Measurements from ENCODE around the gene NRIP1.

Gene NRIP1

DNA sequence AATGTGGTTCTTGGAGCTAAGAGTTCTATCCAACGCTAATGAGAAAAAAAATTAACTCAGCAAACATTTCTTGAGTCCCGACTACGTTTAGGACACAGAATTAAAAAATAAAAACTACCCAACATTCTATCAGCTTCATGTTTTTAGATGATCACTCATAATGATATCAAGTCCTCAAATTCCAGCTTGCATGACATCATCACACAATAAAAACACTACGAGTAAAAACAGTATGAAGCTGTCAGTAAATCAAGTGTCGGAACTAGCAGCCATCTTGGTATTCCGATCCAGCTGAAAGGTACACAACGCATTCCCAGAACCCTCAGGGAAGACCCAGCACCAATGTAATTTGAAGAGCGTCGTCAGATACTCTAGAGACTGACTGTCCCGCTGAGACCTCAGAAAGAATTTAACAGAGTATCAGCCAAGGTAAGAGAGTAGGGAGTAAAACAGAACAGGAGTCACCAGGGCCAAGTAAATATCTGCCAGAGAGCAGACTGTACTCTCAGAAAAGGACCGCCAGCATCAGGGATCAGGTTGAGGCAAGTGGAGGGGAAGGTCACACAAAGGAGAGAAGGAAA is 57.0 kb downstream of the NRIP1 start:
- DNase-seq (ENCODE audit: low read depth, low spot score): no peak

DNA sequence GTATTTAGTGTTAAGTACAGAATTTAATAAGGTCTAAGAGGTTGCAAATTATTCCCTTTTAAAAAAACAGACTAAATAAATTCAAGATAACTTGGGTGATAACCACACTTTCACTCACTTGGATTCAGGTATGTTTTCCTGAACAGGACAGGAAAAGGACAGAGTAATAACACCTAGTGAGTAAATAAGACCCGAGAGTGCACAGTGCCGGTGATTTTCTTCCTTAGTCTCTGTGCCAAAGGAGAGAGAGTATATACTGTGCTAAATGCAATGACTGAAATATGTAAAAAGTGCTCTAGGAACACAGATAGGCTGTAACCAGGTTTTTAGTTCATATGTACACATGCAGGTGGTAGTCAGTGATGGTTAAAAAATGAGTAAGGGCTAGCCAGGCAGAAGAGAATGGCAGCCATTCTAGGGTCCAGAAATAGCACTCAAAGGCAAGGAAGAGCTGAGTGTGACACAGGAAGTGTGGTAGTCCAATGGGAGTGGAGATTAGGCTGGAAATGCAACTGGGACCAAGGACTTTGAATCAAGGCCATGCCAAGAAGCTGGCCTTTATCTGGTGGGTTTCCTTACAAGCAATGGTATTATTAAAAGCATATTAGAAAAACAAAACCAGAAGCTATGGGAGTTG is 58.1 kb downstream of the NRIP1 start:
- no peak for DNase-seq (ENCODE audit: low read depth, low spot score)

DNA sequence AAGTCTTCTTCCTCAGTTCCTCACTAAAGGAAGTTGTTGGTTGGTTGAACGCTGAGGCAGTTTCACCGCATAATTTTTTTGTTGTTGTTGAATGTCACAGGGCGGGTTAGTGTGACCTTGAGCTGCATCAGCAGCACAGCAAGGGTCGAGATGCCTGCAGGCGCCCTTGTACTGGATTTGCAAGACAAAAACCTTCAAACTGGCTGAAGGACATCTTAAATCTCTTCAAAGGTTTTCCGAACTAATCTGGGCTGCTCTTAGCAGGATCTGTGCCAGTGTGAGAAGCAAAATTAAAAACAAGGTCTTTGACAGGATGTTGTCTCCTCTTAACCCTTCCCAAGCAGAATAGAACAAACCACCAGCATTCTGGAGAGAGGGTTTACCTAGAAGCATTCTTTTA is 59.4 kb downstream of the NRIP1 start:
- DNase-seq (ENCODE audit: low read depth, low spot score): no peak

DNA sequence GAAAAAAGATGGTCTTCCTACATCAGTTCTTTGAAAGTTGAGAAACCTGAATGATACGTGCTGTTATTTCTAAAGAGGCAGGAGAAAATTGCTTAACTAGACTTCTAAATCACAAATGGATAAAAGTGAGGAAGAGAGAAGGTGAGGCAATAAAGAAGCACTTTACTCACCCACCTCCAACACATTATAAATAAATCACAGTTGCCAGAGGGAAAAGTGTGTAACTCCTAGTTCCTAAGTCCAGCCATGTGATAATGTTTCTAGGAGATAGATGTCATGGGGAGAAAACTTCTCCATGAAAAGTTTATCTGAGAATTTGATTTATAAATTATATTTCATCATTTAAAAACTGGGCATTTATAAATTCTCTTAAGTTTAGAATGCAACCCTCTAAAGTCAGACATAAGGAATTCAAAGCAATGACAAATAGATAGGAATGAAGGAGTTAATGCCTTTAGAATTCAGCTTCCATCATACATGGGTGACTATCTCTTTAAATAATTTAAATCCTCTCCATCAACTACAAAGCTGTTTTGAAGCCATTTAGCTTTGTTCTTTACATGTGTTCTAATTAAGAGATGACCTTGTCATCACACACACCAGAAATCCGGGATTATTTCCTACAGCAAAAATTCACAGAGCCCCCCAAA is 60.0 kb downstream of the NRIP1 start:
- no peak for DNase-seq (ENCODE audit: low read depth, low spot score)

DNA sequence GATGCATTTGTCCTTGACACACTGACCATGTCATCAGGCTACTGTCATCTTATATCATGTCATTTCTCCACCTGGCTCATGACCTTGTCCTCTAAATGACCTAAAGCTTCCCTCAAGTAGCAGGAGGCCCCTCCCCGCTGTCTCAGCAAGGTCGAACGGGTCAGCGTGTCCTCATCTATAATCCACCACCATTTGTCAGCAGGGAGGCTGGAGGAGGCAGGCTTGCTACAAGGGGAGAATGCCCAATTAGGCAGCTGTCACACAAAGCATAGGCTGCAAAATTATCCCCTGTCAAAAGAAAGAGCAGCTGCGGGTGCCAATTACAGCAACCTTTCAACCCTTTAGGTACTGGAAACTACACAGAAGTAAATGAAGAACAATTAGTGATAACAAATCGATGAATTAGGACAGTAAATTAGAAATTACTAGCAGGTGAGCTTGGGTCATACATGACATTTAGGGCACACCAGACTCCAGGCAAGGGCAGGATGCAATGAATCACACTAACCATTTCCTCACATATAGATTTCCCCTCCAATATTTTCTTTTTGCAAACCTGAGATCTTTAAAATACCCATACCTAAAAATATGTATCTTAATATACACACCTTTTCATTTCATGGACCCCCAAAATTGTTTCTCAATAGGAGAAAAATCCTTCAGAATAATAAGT is 61.2 kb downstream of the NRIP1 start:
- no peak for DNase-seq (ENCODE audit: low read depth, low spot score)

DNA sequence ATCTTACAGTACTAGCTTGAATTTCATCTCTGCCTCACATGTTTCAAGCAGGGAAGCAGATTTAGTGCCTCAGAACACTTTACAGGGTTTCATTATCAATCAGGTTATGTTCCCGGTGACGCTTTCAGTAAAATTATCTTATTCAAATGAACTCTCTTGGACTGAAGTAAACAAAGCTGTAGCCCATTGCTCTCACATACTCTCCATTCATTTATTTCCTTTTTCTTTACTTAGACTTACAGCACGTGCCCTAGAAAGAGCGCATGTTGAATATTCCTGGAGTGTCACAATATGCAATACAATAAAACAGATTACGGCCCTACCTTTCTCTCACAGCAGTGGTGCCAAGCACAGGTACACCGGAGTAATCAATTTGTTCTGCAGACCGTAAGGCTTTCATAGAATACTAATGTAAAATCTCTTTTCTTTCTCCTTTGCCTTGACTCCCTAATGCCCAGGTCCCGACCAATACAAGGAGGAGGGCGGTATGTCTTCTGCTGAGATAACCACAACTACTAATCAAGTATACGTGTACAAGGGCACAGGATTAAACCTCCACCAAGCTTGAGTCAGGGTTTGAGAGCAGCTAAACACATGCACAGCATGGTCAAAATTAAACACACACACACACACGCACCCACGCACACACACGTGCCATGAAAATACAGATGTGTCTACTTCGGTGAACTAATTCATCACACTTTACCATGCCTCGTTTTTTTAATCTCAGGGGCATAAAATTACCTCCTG is 62.8 kb downstream of the NRIP1 start:
- no peak for DNase-seq (ENCODE audit: low read depth, low spot score)

DNA sequence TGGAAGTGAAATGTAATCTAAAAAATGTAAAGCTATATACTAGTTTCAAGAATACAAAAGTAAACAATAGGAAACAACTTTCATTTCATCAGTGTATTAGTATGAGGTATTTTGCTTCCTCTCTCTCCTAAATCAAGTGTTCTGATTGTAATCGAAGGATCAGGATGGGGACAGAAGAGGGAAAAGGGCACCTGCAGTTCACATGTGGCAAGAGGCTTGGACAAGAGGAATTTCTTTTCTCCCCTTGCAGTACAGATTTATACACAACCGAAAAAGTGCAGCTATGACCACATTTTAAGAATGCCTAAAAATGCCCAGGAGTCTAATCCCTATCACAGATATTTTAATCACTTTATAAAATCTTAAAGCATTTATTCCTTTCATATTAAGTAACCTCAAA is 63.7 kb downstream of the NRIP1 start:
- no peak for DNase-seq (ENCODE audit: low read depth, low spot score)

DNA sequence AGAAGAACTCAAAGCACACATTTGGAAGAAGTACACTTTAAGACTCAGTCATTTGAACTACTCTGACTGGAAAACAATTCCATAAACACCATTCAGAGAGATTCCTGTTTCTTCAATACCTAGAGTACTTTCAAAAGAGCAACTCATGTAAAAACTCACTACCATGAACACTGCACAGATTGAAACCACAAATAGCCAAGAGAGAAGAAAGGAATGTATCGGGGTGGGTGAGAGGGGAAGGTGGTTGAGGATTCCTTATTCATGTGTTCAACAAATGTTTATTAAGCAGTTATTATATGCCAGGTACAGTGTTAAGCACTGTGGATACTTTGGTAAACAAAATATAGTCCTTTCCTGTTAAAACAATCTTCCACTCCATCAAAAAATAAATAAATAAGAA is 64.7 kb downstream of the NRIP1 start:
- DNase-seq (ENCODE audit: low read depth, low spot score): peak; percentile 86

DNA sequence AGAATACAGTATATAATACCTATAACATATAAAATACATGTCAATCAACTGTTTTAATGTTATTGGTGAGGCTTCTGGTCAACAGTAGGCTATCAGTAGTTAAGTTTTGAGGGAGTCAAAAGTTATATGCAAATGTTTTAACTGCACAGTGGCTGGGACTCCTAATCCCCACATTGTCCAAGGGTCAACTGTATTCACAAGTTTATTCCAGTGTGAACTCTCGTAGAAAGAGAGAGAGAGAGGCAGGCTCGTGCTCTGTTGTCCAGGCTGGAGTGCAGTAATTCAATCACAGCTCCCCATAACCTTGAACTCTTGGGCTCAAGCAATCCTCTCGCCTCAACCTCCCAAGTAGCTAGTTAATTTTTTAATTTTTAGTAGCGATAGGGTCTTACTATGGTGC is 66.0 kb downstream of the NRIP1 start:
- no peak for DNase-seq (ENCODE audit: low read depth, low spot score)

DNA sequence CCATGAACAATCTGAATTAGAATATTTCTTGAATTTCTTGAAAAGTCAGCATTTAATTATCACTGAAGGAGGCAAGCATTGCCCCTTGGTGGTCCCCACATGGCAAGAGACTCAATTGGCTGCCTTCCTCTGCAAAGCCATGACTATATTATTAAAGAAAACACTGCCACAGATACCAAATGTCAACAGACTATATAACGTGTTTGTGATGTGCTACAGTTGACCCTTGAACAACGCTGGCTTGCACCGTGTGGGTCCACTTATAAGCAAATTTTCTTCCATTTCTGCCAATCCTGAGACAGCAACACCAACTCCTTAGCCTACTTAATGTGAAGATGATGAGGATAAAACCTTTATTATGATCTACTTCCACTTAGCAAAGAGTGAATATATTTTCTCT is 66.5 kb downstream of the NRIP1 start:
- DNase-seq (ENCODE audit: low read depth, low spot score): no peak

DNA sequence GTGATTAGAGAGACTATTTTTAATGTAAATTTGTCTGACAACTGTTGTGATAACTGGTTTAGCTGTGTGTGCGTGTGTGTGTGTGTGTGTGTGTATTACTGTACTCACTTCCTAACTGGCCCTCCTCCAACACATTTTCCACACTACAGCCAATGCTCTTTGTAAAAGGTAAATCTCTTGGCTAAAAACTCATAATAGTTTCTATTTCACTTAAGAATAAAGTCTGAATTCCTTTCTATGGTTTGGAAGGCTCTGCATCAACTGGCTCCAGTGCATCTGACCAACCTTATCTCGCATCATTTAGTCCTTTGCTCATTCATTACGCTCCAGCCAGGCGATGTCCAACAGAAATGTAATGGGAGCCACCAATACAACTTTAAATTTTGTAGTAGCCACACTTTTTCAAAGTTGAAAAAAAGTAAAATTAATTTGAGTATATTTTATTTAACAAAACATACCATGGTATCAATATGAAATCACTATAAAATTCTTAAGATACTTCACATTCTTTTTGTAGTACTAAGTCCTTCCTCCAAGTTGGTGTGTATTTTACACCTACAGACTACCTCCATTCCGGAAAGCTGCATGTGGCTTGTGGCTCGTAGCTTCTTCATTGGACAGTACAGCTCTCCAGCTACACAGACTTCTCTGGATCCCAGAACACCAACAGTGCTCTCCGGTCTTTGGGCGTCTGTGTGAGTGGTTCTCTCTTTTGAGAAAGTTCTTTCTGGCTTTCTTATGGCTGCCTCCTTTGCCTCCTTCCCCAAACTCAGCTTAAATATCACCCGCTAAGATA is 68.9 kb downstream of the NRIP1 start:
- DNase-seq (ENCODE audit: low read depth, low spot score): peak; percentile 85

DNA sequence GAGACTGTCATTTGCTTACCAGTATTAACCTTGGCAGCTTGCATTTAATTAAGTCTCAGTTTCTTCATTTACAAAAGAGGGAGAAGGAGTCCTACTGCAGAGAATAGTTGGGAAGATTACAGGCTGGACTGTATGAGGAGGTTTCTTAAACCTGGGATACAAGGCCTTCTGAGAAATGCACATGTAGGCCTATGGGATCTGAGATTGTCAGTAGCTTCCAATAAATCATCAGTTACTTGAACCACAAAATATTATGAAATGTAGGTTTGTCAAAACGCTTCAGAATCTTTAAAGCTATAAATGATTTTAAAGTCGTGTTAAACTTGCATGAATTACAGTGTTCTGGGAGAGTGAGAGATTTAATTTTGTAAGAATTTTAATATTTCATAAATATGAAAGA is 69.6 kb downstream of the NRIP1 start:
- no peak for DNase-seq (ENCODE audit: low read depth, low spot score)

DNA sequence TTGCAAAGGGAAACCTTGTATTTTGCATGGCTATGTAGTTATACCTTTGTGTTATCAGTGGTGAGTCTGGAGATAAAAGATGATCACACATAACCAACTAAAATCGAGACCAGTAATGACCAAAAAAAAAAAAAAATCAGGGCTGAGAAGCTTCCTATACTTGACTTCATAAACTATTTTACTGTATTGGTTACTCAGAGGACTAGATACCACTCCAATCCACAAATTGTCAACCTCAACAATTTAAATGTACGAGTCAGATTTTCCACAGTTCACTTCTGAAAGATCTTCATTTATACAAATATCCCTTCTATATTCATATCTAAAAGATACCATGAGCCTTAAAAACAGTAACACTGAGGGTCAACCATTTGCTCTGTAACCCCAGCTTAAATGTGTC is 71.7 kb downstream of the NRIP1 start:
- no peak for DNase-seq (ENCODE audit: low read depth, low spot score)

DNA sequence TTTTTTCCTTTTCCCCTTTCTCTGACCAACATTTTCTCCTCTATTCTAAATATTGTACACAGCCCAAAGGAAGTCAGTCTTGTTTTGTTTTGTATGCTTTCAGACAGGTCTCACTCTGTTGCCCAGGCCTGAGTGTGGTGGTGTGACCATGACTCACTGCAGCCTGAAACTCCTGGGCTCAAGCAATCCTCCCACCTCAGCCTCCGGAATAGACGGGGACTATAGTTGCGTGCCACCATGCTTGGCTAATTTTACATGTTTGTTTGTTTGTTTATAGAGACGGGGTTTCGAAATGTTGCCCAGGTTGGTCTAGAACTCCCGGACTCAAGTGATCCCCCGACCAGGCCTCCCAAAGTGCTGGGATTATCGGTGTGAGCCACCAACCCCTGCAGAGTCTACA is 72.8 kb downstream of the NRIP1 start:
- no peak for DNase-seq (ENCODE audit: low read depth, low spot score)

DNA sequence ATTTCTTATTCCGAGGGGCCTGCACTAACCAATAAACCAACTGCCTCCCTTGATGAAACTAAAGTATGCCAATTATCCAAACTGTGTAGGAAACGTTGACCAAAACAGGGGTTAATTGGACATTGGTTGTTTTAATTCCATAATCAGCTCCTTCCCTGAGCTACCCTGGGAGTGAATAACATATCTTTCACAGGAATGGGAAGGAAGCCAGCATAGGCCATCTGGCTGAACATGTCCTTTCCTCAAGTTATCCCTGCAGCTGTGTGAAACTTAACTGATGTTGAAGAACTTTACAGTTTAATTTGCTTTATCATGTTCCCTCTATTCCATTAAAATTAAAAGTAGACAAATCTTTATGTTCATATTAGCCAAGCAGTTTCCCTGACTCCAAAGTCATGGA is 75.4 kb downstream of the NRIP1 start:
- DNase-seq (ENCODE audit: low read depth, low spot score): no peak

DNA sequence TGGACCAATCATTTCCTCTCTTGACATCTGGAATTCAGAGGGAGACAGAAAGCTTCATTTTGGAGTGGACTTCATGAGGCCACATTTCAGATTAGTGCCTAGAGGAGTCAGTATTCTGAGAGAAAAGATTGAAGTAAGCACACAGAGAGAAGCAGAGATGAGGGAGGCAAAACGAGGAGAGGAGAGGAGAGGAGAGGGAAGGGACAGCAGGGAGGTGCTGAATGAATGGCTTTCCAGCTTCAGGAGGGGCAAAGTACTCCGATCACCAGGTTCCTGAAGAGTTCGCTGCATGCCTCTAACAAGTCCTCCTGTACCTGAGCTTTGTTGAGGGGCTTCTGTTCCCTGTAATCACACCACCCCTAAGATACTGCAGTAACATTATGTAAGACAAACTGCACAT is 76.0 kb downstream of the NRIP1 start:
- no peak for DNase-seq (ENCODE audit: low read depth, low spot score)

DNA sequence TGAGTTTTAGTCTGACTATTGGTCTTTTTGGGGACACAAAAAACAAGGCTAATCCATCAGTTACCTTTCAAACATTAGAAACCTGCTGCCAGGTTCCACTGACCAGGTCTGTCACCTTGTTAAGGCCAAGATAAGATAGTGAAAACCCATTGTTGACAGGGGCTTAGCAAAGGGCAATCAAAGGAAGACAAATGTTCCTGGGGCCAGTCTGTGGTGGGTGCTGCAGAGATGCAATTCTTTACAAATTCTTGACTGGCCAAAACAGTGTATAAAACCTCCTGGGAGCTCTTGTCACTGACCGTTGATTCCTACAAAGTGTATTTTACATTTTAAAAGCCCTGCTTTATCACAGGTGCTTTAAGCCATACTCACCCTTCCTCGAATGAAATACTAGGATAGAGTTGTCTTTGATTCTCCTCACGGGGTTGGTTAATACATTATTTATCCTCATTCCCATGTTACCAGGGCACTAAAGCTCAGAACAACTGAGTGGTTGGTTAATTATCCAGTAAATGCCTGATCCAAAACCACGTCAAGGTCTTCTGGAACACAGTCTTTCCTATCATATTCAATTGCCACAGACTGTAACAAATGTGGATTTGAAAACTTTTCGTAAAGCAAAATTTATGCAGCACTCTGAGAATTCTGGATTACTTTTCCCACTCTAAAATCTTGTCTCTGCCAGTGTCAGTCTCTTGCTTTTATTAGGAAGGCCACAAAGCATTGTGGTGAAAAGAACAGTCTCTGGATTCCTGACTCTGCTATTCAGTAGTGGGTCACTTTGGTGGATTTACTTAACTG is 77.2 kb downstream of the NRIP1 start:
- peak; percentile 50 for DNase-seq (ENCODE audit: low read depth, low spot score)

DNA sequence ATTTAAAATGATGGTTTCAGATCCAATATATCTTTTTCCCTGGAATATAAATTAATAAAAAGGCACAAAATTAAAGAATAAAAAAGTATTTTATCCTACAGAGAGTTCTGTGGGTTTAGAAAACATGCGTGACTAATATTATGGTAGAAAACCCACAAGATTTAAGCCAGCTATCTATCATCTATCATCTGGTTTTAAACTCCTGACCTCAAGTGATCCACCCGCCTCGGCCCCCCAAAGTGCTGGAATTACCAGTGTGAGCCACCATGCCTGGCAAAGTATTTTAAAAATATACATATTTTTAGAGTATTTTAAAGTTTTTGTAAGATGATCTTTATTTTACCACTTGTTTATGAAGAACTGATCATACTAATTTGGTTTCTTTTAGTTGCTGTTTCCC is 79.5 kb downstream of the NRIP1 start:
- DNase-seq (ENCODE audit: low read depth, low spot score): no peak

DNA sequence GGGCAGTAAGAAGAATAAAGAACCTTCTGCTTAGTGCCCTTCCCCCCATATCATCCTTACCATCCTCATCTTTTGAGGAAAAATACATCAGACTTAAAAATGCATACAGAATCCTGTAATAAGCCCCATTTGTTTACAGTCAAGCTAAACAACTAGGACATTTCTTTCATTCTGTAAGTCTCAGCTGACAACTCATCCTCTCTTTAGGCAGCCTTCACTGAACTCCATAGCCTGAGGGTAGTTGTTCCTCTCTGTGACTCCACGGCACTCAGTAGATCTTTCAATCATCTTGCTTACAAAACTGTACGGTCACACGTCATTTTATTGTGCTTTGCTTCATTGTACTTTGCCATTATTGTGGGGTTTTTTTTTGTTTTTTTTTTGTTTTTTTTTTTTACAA is 82.5 kb downstream of the NRIP1 start:
- DNase-seq (ENCODE audit: low read depth, low spot score): no peak

DNA sequence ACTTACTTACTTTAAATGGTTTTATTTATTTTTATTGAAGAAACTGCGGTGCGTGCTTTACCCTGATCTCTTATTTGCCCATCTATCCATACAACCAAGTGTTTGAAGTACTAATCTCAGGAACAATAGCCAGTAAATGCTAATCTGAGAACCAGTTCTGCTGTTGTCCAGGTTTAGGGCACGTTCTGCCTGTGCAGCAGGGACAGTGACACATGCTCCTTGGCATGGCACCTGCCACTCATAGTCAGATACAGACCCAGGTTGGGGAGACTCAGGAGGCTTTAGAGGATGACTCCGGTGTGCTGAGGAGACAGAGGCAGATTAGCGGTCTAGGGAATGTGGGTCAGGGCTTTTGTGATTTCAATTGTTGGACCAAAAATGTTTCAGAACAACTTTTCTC is 83.6 kb downstream of the NRIP1 start:
- no peak for DNase-seq (ENCODE audit: low read depth, low spot score)

DNA sequence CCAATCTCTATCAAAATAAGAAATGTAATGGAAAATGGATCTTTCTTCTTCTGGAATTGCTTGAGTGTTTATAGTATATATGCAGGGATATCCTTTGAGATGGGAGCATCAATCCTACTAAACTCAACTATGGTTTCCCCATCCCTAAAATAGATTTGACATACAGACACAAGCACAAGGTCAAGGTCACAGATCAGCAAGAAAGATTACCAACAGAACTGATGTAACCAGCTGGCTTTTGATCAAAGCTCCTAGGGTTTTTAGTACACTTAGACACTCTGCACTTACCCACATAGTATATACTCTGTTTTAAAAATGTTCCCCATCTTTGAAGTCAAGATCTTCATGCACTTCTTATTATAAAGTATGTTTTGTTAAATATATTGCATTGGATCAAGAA is 85.5 kb downstream of the NRIP1 start:
- DNase-seq (ENCODE audit: low read depth, low spot score): no peak

Measured in astrocyte of the hippocampus (primary cell).